Pancreas (tissue), 10 donors: ENCODE results near the gene ANO10. TPM values are rescaled to one million over a fixed set of nuclear protein-coding genes. Genes with fewer than 3 reads are reported as not detected.

Experiments
- ATAC-seq, 4 donors: fragments of 200-7000 bp; cut with Tn5 transposase; one replicate each; pipeline versions ENCODE4 v1.8.0 to v1.9.1; 2020; ENCODE audit warnings: mild to moderate bottlenecking in 4 of 4, moderate library complexity in 4 of 4
- DNase-seq, 6 donors: peaks; one replicate each; pipeline ENCODE4 v3.0.0-alpha.2; 2020
- FAIRE-seq: peaks from 2 replicates; lab custom pipeline; 2012; peaks lifted over from hg19 to GRCh38; lab: Jason Lieb, UNC
- H3K27ac ChIP-seq, 4 donors: fragments of 200-600 bp; sonication (generic); 1 replicate in 3 of 4; 2 replicates in 1 of 4; pipeline versions ENCODE4 v1.5.0 to v1.8.0; 2020
- H3K27me3 ChIP-seq, 4 donors: fragments of 200-600 bp; one replicate each; pipeline ENCODE4 v1.8.0; 2021
- H3K36me3 ChIP-seq, 3 donors: fragments of 200-600 bp; sonication (generic) in 1 of 3; one replicate each; pipeline versions ENCODE4 v1.5.0 to v1.8.0; 2020 to 2021
- H3K4me1 ChIP-seq, 3 donors: fragments of 200-600 bp; one replicate each; pipeline ENCODE4 v1.8.0; 2021
- H3K4me3 ChIP-seq, 4 donors: fragments of 200-600 bp; sonication (generic) in 2 of 4; one replicate each; pipeline versions ENCODE4 v1.5.0 to v1.8.0; 2020 to 2021
- H3K9me3 ChIP-seq, 4 donors: fragments of 200-600 bp; one replicate each; pipeline ENCODE4 v1.8.0; 2021
- CTCF ChIP-seq, 4 donors: fragments of 200-600 bp; sonication (generic) in 3 of 4; IDR thresholded peaks; one replicate each; pipeline versions ENCODE4 v1.5.0 to v1.8.0; 2021; ENCODE audit warnings: antibody characterized with exemption in 4 of 4
- WGBS, 2 donors: extraction: QIAGEN DNeasy Blood & Tissue Kit; methylation state at CpG; one replicate each; pipeline ENCODE4 v1.1.7; 2013; 5-methylcytosine and 5-hydroxymethylcytosine counted together
- intact Hi-C, 3 donors: fragments of 100-400 bp; cut with DNase I; formaldehyde crosslinking; loops; one replicate each; pipeline versions ENCODE4 v1.11.1 to v1.14.2; 2022
- polyA plus RNA-seq, 2 donors: library from polyadenylated mRNA; stranded (reverse); fragments of 200-250 nt; gene quantifications; one replicate each; pipeline ENCODE4 v1.2.3, GENCODE V29; 2013
- total RNA-seq, 6 donors: library from RNA; stranded (reverse); fragmentation: NEBNext Ultra II Directional in 4 of 6; extraction: Animal tissue kit (Norgen Biotek cat#: 25700) in 4 of 6; gene quantifications; one replicate each; pipeline versions ENCODE4 v1.2.1 to v1.2.4, GENCODE V29; 2021 to 2023
- donor health status: healthy with polysubstance abuse.
- donor health status: DM: no; HTN: no; CAD: no; lungs with moderate emphysema.
- donor health status: DM: no; HTN: no; CAD: no.
- donor health status: control.
- donor health status: control.
- donor health status: Bipolar disorder and iron deficiency.
- donor health status: DM: yes; HTN: yes; CAD: no.
- donor health status: DM: no; HTN: no; CAD: no.
- donor health status: DM: no; HTN: no; CAD: no.
- donor health status: DM: yes; HTN: yes; CAD: no.

Gene ANO10
- total and polyA plus RNA-seq, 8 donors = 7.2 to 17.6 (median 10.1) TPM

- no peak for DNase-seq
- 97% methylated on average over 3 of the region's 3 CpGs for WGBS, 2 donors
- intact Hi-C loops = no loop called here
- Histone ChIP-seq H3K9me3 (no peaks in the 10 kb centered on the region), H3K4me3 (no peak overlapping the region), H3K4me1 (no peaks in the 10 kb centered on the region), H3K36me3 (no peaks in the 10 kb centered on the region), H3K27me3 (no peaks in the 10 kb centered on the region), H3K27ac (no peak overlapping the region)
- TF ChIP-seq CTCF (IDR thresholded peaks at IDR 0.05) = no peak
- ATAC-seq = no peak
- no peak for FAIRE-seq
Observed at GRCh38 chr3:43531835-43532234, 90.0 kb downstream of the ANO10 start.

- Histone ChIP-seq H3K4me1 (no peaks in the 10 kb centered on the region), H3K27ac (no peak overlapping the region), H3K9me3 (no peaks in the 10 kb centered on the region), H3K36me3 (no peaks in the 10 kb centered on the region), H3K4me3 (no peak overlapping the region), H3K27me3 (no peaks in the 10 kb centered on the region)
- no peak for ATAC-seq
- FAIRE-seq = no peak
- intact Hi-C loops = no loop called here
- no peak for DNase-seq
- TF ChIP-seq CTCF (IDR thresholded peaks at IDR 0.05) = no peak
Observed at GRCh38 chr3:43528498-43529099, 93.2 kb downstream of the ANO10 start.

GRCh38 chr3:43526956-43527355, 94.9 kb downstream of the ANO10 start:
- Histone ChIP-seq H3K9me3 (no peaks in the 10 kb centered on the region), H3K4me1 (no peaks in the 10 kb centered on the region), H3K27me3 (no peaks in the 10 kb centered on the region), H3K36me3 (no peaks in the 10 kb centered on the region), H3K4me3 (no peak overlapping the region), H3K27ac (no peak overlapping the region)
- FAIRE-seq (no peak), DNase-seq (no peak), ATAC-seq (no peak)
- no peak for TF ChIP-seq CTCF (IDR thresholded peaks at IDR 0.05)
- intact Hi-C loops = no loop called here

GRCh38 chr3:43525941-43526607, 95.7 kb downstream of the ANO10 start:
- ATAC-seq = no peak
- H3K36me3 ChIP-seq = no peaks in the 10 kb centered on the region
- no peak for DNase-seq
- no peak overlapping the region for H3K4me3 ChIP-seq
- no peaks in the 10 kb centered on the region for H3K27me3 ChIP-seq
- WGBS, 2 donors = 88 to 94% methylated on average over 4 of the region's 4 CpGs
- H3K9me3 ChIP-seq = no peaks in the 10 kb centered on the region
- H3K4me1 ChIP-seq = no peaks in the 10 kb centered on the region
- intact Hi-C loops = no loop called here
- no peak overlapping the region for H3K27ac ChIP-seq
- TF ChIP-seq CTCF (IDR thresholded peaks at IDR 0.05) = no peak
- no peak for FAIRE-seq

GRCh38 chr3:43525386-43525785, 96.4 kb downstream of the ANO10 start:
- Histone ChIP-seq H3K27ac (no peak overlapping the region), H3K9me3 (no peaks in the 10 kb centered on the region), H3K27me3 (no peaks in the 10 kb centered on the region), H3K36me3 (no peaks in the 10 kb centered on the region), H3K4me1 (no peaks in the 10 kb centered on the region), H3K4me3 (no peak overlapping the region)
- 74 to 88% methylated on average over 2 of the region's 2 CpGs for WGBS, 2 donors
- FAIRE-seq (no peak), ATAC-seq (no peak), DNase-seq (no peak)
- intact Hi-C loops = no loop called here
- TF ChIP-seq CTCF (IDR thresholded peaks at IDR 0.05) = no peak
